ENCODE results near the gene PTGES2. TPM values are rescaled to one million over a fixed set of nuclear protein-coding genes. Genes with fewer than 3 reads are reported as not detected.

PTGES2 gene
- total and polyA plus RNA-seq, 2 experiments from 2014 or later, result 59.7 to 124 TPM

- peaks cover 8% of the 10 kb centered on the region for H3K27me3 Mint-ChIP-seq (ENCODE audit: insufficient read depth, low read depth, poor library complexity)
- H3K9me2 ChIP-seq (ENCODE audit: insufficient read depth), result no peaks in the 10 kb centered on the region
- peak overlapping the region; percentile 45; the same call in 2 of the 3 replicates for H3K4me3 Mint-ChIP-seq
- H3K79me2 ChIP-seq (replicated peaks; ENCODE audit: insufficient read depth), result no peaks in the 10 kb centered on the region
- H3K36me3 Mint-ChIP-seq (ENCODE audit: low read depth), result no peaks in the 10 kb centered on the region
- ATAC-seq, result peak; percentile 92
- no peak overlapping the region for H3K27ac Mint-ChIP-seq
- H3K36me3 ChIP-seq (ENCODE audit: insufficient read depth), result no peaks in the 10 kb centered on the region
- H4K20me1 ChIP-seq (replicated peaks; ENCODE audit: insufficient read depth), result no peaks in the 10 kb centered on the region
- H3K27ac ChIP-seq (ENCODE audit: low read depth), result no peak overlapping the region
- DNase-seq (ENCODE audit: low spot score), result peak; percentile 91
- H3K9me3 Mint-ChIP-seq, result peaks cover 1% of the 10 kb centered on the region; the same call in 1 of the 3 replicates
- H3K4me2 ChIP-seq, result peak overlapping the region; percentile 68
- TF ChIP-seq ETS1 (IDR thresholded peaks at IDR 0.05) (no peak), CTCF (conservative IDR thresholded peaks at IDR 0.05; ENCODE audit: low read depth in 2 of 2) (peak; percentile 80 to 83)
- peaks cover 10% of the 10 kb centered on the region for H3K4me1 Mint-ChIP-seq
- peak overlapping the region; percentile 99 for H2AFZ ChIP-seq
- H3K4me1 ChIP-seq (ENCODE audit: insufficient read depth), result peaks cover 3% of the 10 kb centered on the region
- H3K27me3 ChIP-seq (ENCODE audit: insufficient read depth), result no peaks in the 10 kb centered on the region
- peak overlapping the region; percentile 41; the same call in 1 of the 2 replicates for H3K4me3 ChIP-seq
- no peaks in the 10 kb centered on the region for H3F3A ChIP-seq (replicated peaks; ENCODE audit: low read depth)
Observed at GRCh38 chr9:128150594-128151308, 23.2 kb upstream of the PTGES2 start.

- no peaks in the 10 kb centered on the region for H3F3A ChIP-seq (replicated peaks; ENCODE audit: low read depth)
- H3K79me2 ChIP-seq (replicated peaks; ENCODE audit: insufficient read depth), result no peaks in the 10 kb centered on the region
- DNase-seq (ENCODE audit: low spot score) (no peak), ATAC-seq (no peak)
- no peaks in the 10 kb centered on the region for H3K27me3 ChIP-seq (ENCODE audit: insufficient read depth)
- H4K20me1 ChIP-seq (replicated peaks; ENCODE audit: insufficient read depth), result no peaks in the 10 kb centered on the region
- H3K4me2 ChIP-seq, result peak overlapping the region; percentile 68
- Mint-ChIP-seq H3K36me3 (ENCODE audit: low read depth) (no peaks in the 10 kb centered on the region), H3K4me3 (no peak overlapping the region), H3K27ac (no peak overlapping the region), H3K4me1 (peaks cover 10% of the 10 kb centered on the region), H3K9me3 (no peaks in the 10 kb centered on the region), H3K27me3 (ENCODE audit: insufficient read depth, low read depth, poor library complexity) (peaks cover 11% of the 10 kb centered on the region)
- no peaks in the 10 kb centered on the region for H3K9me2 ChIP-seq (ENCODE audit: insufficient read depth)
- H3K4me1 ChIP-seq (ENCODE audit: insufficient read depth), result peaks cover 3% of the 10 kb centered on the region
- H3K36me3 ChIP-seq (ENCODE audit: insufficient read depth), result no peaks in the 10 kb centered on the region
- H3K4me3 ChIP-seq, result peak overlapping the region; percentile 41; the same call in 1 of the 2 replicates
- H3K27ac ChIP-seq (ENCODE audit: low read depth), result no peak overlapping the region
- peak overlapping the region; percentile 96 for H2AFZ ChIP-seq
- TF ChIP-seq NANOG (IDR thresholded peaks at IDR 0.05; ENCODE audit: borderline replicate concordance), result no peak
- no peak for TF ChIP-seq ZNF331 (CRISPR knock-in tag; IDR thresholded peaks at IDR 0.05; ENCODE audit: low read depth)
- no peak for TF ChIP-seq CTCF (conservative IDR thresholded peaks at IDR 0.05; ENCODE audit: low read depth in 2 of 2)
- no peak for TF ChIP-seq ETS1 (IDR thresholded peaks at IDR 0.05)
- TF ChIP-seq ZNF462 (CRISPR knock-in tag; IDR thresholded peaks at IDR 0.05), result no peak
Observed at GRCh38 chr9:128149951-128150593, 22.5 kb upstream of the PTGES2 start.

Measured in GM23338 (cell line).